SK-N-SH (cell line): ENCODE results near the gene MYOG. TPM values are rescaled to one million over a fixed set of nuclear protein-coding genes. Genes with fewer than 3 reads are reported as not detected.

Source experiments
- CTCF ChIA-PET: fragments of 300-600, 350-600 bp; formaldehyde crosslinking; extraction: SDS; loops from one replicate; lab custom pipeline; 2021; lab: Yijun Ruan, JAX
- POLR2A ChIA-PET: fragments of 350-600 bp; sonication (Branson Sonifier 250); formaldehyde crosslinking; extraction: SDS; loops from one replicate; lab custom pipeline; 2020; ENCODE audit warnings: antibody characterized with exemption, inconsistent platforms; lab: Yijun Ruan, JAX
- DNase-seq: peaks from one replicate; pipeline ENCODE4 v3.0.0; 2012
- H2AFZ ChIP-seq: fragments of 200-600 bp; sonication (generic); 2 replicates; pipeline ENCODE4 v1.8.1; 2016; ENCODE audit warnings: antibody characterized with exemption, mild to moderate bottlenecking, low read depth
- H3F3A ChIP-seq: fragments of 200-600 bp; sonication (generic); replicated peaks from 2 replicates; pipeline ENCODE3; 2016; ENCODE audit warnings: antibody characterized with exemption, mild to moderate bottlenecking; ENCODE audit not compliant: insufficient read depth
- H3K27ac ChIP-seq, 2 experiments: fragments of 200-500 bp in 1 of 2; fragments of 200-600 bp in 1 of 2; sonication (Bioruptor generic) in 1 of 2; sonication (generic), shearing (Covaris generic) in 1 of 2; 2 replicates each; pipeline versions ENCODE4 v1.5.1 to v1.6.1; 2014 to 2016; ENCODE audit warnings: low read depth in 2 of 2, inconsistent platforms in 1 of 2, low read length in 1 of 2, mild to moderate bottlenecking in 1 of 2, mixed read lengths in 1 of 2
- H3K27me3 ChIP-seq: fragments of 200-600 bp; sonication (generic), shearing (Covaris generic); 2 replicates; pipeline ENCODE4 v1.6.1; 2016; ENCODE audit warnings: mixed run types; ENCODE audit not compliant: insufficient read depth
- H3K36me3 ChIP-seq, 2 experiments: fragments of 200-500 bp in 1 of 2; fragments of 200-600 bp in 1 of 2; sonication (Bioruptor generic) in 1 of 2; sonication (generic) in 1 of 2; replicated peaks in 1 of 2; 2 replicates each; pipeline versions ENCODE3 to v1.5.1; 2014 to 2016; ENCODE audit warnings: low read length in 1 of 2, mild to moderate bottlenecking in 1 of 2; ENCODE audit not compliant: insufficient read depth in 2 of 2, control insufficient read depth in 1 of 2
- H3K4me1 ChIP-seq, 2 experiments: fragments of 200-500 bp in 1 of 2; fragments of 200-600 bp in 1 of 2; sonication (Bioruptor generic) in 1 of 2; sonication (generic), shearing (Covaris generic) in 1 of 2; 2 replicates each; pipeline versions ENCODE4 v1.5.1 to v1.6.1; 2014 to 2016; ENCODE audit warnings: low read depth in 1 of 2, low read length in 1 of 2, mixed run types in 1 of 2; ENCODE audit not compliant: insufficient read depth in 2 of 2, control insufficient read depth in 1 of 2
- H3K4me2 ChIP-seq: fragments of 200-600 bp; sonication (generic), shearing (Covaris generic); 2 replicates; pipeline ENCODE4 v1.6.1; 2017; ENCODE audit warnings: mixed run types
- H3K4me3 ChIP-seq, 2 experiments: fragments of 200-500 bp in 1 of 2; fragments of 200-600 bp in 1 of 2; sonication (Bioruptor generic) in 1 of 2; sonication (generic), shearing (Covaris generic) in 1 of 2; 2 replicates each; pipeline versions ENCODE4 v1.5.1 to v1.8.1; 2014 to 2016; ENCODE audit warnings: low read depth in 2 of 2, inconsistent platforms in 1 of 2, low read length in 1 of 2, mild to moderate bottlenecking in 1 of 2, mixed read lengths in 1 of 2, moderate library complexity in 1 of 2
- H3K79me2 ChIP-seq: fragments of 200-600 bp; sonication (generic); 2 replicates; pipeline ENCODE4 v1.8.1; 2017; ENCODE audit warnings: mild to moderate bottlenecking; ENCODE audit not compliant: insufficient read depth
- H3K9ac ChIP-seq: fragments of 200-600 bp; sonication (generic); 2 replicates; pipeline ENCODE4 v1.6.1; 2017; ENCODE audit warnings: mixed run types
- H3K9me2 ChIP-seq: fragments of 200-600 bp; sonication (generic); 2 replicates; pipeline ENCODE4 v1.6.1; 2017; ENCODE audit warnings: mixed run types
- H3K9me3 ChIP-seq: fragments of 200-600 bp; sonication (generic); 2 replicates; pipeline ENCODE4 v1.6.1; 2017; ENCODE audit warnings: mixed run types, mild to moderate bottlenecking, moderate library complexity
- H4K20me1 ChIP-seq: fragments of 200-600 bp; sonication (generic); 2 replicates; pipeline ENCODE4 v1.6.1; 2017; ENCODE audit warnings: mild to moderate bottlenecking, mixed run types; ENCODE audit not compliant: insufficient read depth
- ELF1 ChIP-seq: IDR thresholded peaks from 2 replicates; pipeline ENCODE4 v1.4.0; 2012
- EP300 ChIP-seq, 2 experiments: IDR thresholded peaks; 2 replicates each; pipeline versions ENCODE4 v1.4.0 to v1.6.1; 2012; ENCODE audit warnings: borderline replicate concordance in 1 of 2, low read depth in 1 of 2, low read length in 1 of 2
- EZH2phosphoT487 ChIP-seq: fragments of 200-600 bp; sonication (generic); IDR thresholded peaks from 2 replicates; pipeline ENCODE4 v1.6.1; 2017; ENCODE audit warnings: low read depth, mixed run types, mild to moderate bottlenecking, antibody characterized with exemption, moderate library complexity, borderline replicate concordance
- FOSL2 ChIP-seq: IDR thresholded peaks from 2 replicates; pipeline ENCODE4 v1.4.0; 2012; ENCODE audit warnings: low read depth, mild to moderate bottlenecking, moderate library complexity, borderline replicate concordance
- FOXJ3 ChIP-seq: sonication (generic); formaldehyde crosslinking; IDR thresholded peaks from 2 replicates; pipeline ENCODE4 v1.5.1; 2020; ENCODE audit warnings: mild to moderate bottlenecking, missing genetic modification reagents
- GABPA ChIP-seq: IDR thresholded peaks from 2 replicates; pipeline ENCODE4 v1.4.0; 2012; ENCODE audit warnings: low read depth, mild to moderate bottlenecking
- JUND ChIP-seq: IDR thresholded peaks from 2 replicates; pipeline ENCODE4 v1.4.0; 2012
- MEF2A ChIP-seq: IDR thresholded peaks from 2 replicates; pipeline ENCODE4 v1.4.0; 2012; ENCODE audit warnings: low read depth, borderline replicate concordance
- NFIC ChIP-seq: IDR thresholded peaks from 2 replicates; pipeline ENCODE4 v1.4.0; 2012; ENCODE audit warnings: borderline replicate concordance
- NRF1 ChIP-seq: IDR thresholded peaks from 2 replicates; pipeline ENCODE4 v1.6.1; 2012; ENCODE audit warnings: low read depth, mild to moderate bottlenecking, low read length
- RAD21 ChIP-seq: IDR thresholded peaks from 2 replicates; pipeline ENCODE4 v1.6.1; 2012; ENCODE audit warnings: mild to moderate bottlenecking, low read length
- REST ChIP-seq: IDR thresholded peaks from 2 replicates; pipeline ENCODE4 v1.6.1; 2012; ENCODE audit warnings: mild to moderate bottlenecking, low read depth, low read length, moderate library complexity
- RXRA ChIP-seq: IDR thresholded peaks from 2 replicates; pipeline ENCODE4 v1.4.0; 2012; ENCODE audit warnings: low read depth, mild to moderate bottlenecking, borderline replicate concordance
- SIN3A ChIP-seq: IDR thresholded peaks from 2 replicates; pipeline ENCODE4 v1.6.1; 2012; ENCODE audit warnings: low read depth, mild to moderate bottlenecking, low read length, moderate library complexity, borderline replicate concordance
- SMC3 ChIP-seq: IDR thresholded peaks from 2 replicates; pipeline ENCODE4 v1.6.1; 2012; ENCODE audit warnings: low read depth, low read length, improper control_type of control experiment
- TAF1 ChIP-seq: IDR thresholded peaks from 2 replicates; pipeline ENCODE4 v1.6.1; 2012; ENCODE audit warnings: low read depth, mild to moderate bottlenecking, low read length, moderate library complexity, borderline replicate concordance
- TCF12 ChIP-seq: IDR thresholded peaks from 2 replicates; pipeline ENCODE4 v1.4.0; 2012
- ZBTB33 ChIP-seq: IDR thresholded peaks from 2 replicates; pipeline ENCODE4 v1.4.0; 2012; ENCODE audit warnings: low read depth, borderline replicate concordance
- WGBS: methylation state at CpG from one replicate; pipeline ENCODE4 v1.1.6; 2017; ENCODE audit warnings: low lambda C conversion rate; 5-methylcytosine and 5-hydroxymethylcytosine counted together
- polyA plus RNA-seq, 3 experiments: library from polyadenylated mRNA; depleted of rRNA; stranded (reverse); fragments of >200 nt; gene quantifications; 2 replicates each; pipeline ENCODE4 v1.2.3, GENCODE V29; 2012
- TF ChIP-seq, protein P1 (sequence below): IDR thresholded peaks from 2 replicates; pipeline ENCODE4; 2012

Gene MYOG
- polyA plus RNA-seq, 1 of the 3 experiments (the other 2 are of a cell fraction) = not detected

- TF ChIP-seq ZBTB33 (no peak), FOSL2 (no peak), RAD21 (no peak), MEF2A (no peak), NRF1 (no peak)
Observed at GRCh38 chr1:203093754-203094410, 8.1 kb upstream of the MYOG start (continued).

DNA sequence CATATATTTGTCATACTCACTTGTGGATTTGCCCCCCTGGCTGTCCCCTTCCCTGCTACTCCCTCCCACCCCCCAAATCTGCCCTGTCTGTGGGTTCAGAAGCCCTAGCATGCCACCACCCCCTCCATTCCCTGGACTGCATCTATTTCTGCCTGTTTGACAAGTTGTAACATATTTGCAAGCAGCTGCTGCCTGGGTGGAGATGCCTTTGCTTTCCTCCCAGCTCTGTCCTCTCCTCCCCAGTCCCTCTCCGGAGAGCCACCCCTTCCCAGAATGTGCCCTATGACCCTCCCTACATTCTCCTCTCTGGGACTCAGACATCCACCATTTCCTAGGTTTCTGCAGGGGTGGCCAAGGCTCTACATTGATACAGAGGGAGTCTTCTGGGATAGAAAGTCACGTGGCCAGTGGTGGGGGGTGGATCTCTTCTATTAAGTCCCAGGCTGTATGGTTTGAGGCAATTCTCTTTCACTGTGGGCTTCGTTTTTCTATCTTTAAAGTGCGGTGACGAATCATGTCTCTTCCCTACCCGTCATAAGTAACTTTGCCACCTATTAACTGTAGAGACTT is 6.0 kb upstream of the MYOG start:
- no peak for DNase-seq
- ChIA-PET CTCF (interaction anchor here (0.9 to 1.7 kb wide), 3 partner anchors 26 to 188 kb away, joined by 3 to 5 read pairs (median 4); no protein-coding TSS in a partner anchor), POLR2A (no interaction called here)
- no peak overlapping the region for H2AFZ ChIP-seq
- TF ChIP-seq GABPA = no peak
- no peak for TF ChIP-seq NRF1
- TF ChIP-seq ELF1 = no peak
- TF ChIP-seq SIN3A = no peak
- TF ChIP-seq EZH2phosphoT487 = no peak
- no peak for TF ChIP-seq RXRA
- TF ChIP-seq REST = no peak
- TF ChIP-seq EP300 (IDR thresholded peaks at IDR 0.05; ENCODE audit: borderline replicate concordance in 1 of 2, low read depth in 1 of 2, low read length in 1 of 2) = no peak
- TF ChIP-seq TAF1 = no peak
- no peak for TF ChIP-seq SMC3
- no peak for TF ChIP-seq JUND
- TF ChIP-seq, protein P1, sequence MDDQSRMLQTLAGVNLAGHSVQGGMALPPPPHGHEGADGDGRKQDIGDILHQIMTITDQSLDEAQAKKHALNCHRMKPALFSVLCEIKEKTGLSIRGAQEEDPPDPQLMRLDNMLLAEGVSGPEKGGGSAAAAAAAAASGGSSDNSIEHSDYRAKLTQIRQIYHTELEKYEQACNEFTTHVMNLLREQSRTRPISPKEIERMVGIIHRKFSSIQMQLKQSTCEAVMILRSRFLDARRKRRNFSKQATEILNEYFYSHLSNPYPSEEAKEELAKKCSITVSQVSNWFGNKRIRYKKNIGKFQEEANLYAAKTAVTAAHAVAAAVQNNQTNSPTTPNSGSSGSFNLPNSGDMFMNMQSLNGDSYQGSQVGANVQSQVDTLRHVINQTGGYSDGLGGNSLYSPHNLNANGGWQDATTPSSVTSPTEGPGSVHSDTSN = no peak
- TF ChIP-seq TCF12 = no peak
- TF ChIP-seq MEF2A = no peak
- no peak for TF ChIP-seq FOXJ3 (CRISPR knock-in tag)
- no peak for TF ChIP-seq NFIC
- H3K4me1 ChIP-seq = no peaks in the 10 kb centered on the region
- H3K9me2 ChIP-seq = no peaks in the 10 kb centered on the region
- no peak overlapping the region for H3K27ac ChIP-seq
- H4K20me1 ChIP-seq = no peaks in the 10 kb centered on the region
- no peaks in the 10 kb centered on the region for H3F3A ChIP-seq
- H3K79me2 ChIP-seq = no peaks in the 10 kb centered on the region
- H3K4me2 ChIP-seq = no peak overlapping the region
- no peak overlapping the region for H3K9ac ChIP-seq
- WGBS = 54% methylated on average over 6 of the region's 6 CpGs
- H3K36me3 ChIP-seq = no peaks in the 10 kb centered on the region
- H3K27me3 ChIP-seq = no peaks in the 10 kb centered on the region; the same call in 1 of the 2 replicates
- H3K4me3 ChIP-seq = no peak overlapping the region
- H3K9me3 ChIP-seq = peaks cover 13% of the 10 kb centered on the region; the same call in 1 of the 2 replicates
